Islet of Langerhans (tissue), 1 donor: Measurements from ENCODE around the gene STARD5.

Source experiments
- FAIRE-seq: peaks from one replicate; lab custom pipeline; 2011; peaks lifted over from hg19 to GRCh38; lab: Jason Lieb, UNC

The STARD5 gene

DNA sequence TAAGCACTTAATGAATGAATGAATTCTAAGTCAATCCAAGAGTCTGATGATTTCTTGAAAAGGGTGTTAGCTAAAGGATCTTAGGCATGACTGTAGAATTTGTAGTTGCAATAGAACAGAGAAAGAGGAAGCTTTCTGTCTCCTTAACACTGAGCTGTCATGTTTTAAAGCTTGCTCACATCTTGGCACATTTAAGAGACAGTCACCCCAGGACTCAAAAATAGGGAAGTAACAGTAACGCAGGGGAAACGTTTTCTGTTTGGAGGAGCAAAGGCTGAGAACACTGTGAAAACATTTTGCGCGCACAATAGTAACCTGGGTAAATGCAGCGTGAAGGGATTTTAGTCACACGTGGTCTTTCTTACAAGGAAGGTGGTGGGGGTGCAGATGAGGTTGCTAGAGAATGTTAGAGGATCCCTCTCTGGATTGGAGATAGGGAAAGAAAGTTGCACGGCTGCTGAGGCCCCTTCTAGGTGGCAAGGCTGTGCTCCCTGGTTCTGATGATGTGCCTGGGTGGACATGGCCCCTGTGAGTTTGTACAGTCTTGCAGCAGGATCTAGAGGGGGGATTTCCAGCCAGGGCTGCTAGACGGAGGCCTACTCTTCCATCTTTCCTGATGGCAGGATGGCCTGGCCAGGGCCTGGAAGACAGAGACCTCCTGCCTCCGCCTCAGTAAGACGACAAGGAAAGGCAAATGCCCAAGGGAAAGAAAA lies 12.0 kb downstream of the STARD5 start:
- FAIRE-seq: no peak

DNA sequence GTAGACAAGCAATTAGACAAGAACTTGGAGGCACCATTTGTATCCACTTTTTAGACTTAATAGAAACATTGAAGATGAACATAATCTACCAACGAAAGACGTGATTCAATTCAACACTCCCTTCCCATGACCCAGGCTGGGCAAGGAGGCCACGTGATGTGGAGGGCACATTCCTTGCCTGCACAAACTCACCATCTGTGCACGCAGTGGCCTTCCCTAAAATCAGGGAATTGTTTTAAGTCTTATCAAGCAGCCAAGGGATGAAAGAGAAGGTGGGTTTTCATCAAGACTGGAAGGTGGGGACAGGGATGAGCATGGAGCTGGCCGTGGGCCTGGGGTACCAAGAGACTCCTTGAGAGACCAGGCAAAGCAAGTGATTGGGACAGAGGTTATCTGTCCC lies 13.5 kb downstream of the STARD5 start:
- FAIRE-seq: no peak

DNA sequence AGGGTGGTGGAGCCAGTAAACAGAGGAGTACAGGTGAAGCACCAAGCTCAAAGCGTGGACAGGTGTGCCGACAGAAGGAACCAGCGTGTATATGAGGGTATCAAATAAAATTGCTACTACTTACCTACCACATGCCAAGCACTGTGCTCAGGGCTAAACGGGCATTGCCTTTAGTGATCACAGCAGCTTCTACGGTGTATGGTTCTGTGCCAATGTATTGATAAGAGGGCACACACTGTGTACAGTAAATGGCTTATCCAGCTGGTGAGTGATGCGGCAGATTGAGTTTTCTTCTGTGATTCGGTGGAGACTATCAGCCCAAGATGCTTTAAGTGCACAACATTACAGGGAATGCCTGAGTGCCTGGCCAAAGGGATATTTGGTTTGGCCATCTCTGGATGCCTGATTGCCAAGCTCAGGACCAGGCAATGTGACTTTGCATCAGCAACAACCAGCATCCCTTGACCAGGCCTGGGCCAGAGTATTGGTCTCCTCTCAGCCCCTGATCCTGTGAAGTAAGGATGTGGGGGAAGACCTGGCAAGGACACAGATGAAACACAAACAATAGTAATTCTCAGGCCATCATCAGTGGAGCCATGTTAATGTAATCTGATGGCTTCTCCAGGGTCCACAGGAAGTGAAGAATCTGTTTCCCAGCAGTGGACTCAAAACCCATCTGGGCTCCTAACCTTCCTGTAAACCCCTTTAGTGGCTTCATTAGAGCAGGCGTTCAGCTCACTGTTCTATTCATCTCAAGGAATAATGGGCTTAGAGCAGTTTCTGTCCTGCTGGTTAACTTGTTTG lies 14.1 kb downstream of the STARD5 start:
- no peak for FAIRE-seq

DNA sequence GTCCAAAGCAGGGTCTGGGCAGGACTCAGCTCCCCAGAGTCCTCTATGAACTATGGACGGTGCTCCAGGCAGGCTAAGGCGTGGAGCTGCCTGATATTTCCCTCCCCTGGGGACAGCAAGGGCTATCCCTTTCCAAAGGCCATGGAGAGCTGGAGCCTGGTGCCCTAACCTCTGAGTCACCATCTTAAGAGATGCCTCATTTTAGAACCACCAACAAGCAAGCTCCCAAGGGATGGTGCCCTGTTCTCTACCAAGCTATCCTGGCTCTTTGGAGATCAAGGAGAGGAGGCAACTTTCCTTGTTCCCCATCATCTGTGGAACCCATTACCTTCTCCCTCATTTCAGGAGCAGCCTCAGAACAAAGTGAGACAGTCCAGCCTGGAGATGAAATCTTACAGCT lies 15.7 kb downstream of the STARD5 start:
- no peak for FAIRE-seq

DNA sequence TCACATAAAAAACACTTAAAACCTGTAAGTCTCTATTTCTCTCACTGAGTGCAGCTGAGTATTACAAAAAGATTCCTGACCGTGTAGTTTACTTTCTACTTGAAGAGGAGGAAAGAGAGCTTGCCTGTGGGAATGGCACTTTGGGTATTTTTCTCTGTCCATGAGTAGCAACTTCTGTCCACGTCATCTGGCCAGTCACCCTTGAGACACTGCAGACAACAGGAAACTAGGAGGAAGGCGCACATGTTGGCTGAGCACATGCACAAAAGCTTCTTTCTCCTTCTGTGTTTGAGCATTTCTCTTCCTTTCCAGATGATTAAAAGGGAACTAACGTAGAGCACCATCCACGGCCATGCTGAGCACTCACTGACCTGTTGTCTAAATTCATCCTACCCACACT lies 19.7 kb downstream of the STARD5 start:
- FAIRE-seq: no peak

DNA sequence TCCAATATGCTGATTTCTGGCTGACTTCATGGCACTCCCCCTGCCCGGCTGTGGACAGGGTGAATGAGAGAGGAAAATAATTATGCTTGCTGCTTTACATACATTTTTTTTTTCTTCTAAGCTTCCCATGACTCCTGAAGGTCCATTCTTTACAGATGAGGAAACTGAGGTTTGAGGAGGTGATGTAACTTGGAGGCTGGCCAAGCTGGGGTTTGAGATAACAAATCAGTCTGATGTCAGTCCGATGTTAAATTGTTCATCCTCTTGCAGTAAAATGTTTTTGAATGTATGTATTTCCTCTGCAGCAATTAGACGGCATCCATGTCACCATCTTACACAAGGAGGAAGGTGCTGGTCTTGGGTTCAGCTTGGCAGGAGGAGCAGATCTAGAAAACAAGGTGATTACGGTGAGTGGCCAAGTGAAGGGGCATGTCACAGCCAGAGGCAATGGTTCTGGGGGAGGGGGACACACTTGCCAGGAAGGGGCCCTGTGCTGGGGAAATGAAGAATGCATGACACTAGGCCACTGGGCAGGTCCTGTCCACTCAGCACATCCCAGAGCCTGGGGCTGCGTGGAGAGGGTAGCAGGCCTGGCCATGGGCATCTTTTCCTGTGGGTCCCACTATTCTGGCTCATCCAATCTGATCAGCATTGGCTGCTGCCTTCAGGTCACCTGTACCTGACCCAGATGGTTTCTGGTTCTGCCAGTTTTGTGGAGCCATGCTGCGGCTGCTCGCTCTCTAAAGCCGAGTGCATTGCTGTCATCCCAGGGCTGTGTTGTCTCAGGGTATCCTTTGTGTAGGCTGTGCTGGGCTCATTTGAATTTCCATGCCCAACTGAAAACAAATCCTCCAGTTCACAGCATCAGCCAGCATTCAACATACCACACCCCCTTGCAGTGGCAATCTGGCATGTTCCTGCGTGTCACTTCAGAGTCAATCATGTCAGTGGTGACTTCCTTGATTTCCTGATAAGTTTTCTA lies 20.4 kb downstream of the STARD5 start:
- FAIRE-seq: no peak

DNA sequence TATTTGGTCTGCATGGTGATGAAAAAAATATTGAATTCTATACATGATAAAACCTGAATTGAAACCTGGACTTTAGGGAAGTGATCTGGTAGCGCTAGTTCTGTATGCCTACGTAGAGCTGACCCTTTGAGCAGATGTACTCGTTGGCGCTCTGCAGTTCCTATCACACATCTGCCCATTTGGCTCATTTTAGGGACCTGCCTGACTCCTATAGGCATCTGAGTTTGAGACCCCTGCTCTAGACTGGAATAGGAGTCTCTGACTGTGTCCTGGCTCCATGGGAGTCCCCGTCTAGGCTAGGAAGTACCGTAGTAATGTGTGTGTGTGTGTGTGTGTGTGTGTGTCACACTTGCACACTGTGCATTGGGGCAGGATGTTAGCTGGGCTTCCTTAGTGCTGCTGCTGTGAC lies 21.2 kb downstream of the STARD5 start:
- FAIRE-seq: no peak

DNA sequence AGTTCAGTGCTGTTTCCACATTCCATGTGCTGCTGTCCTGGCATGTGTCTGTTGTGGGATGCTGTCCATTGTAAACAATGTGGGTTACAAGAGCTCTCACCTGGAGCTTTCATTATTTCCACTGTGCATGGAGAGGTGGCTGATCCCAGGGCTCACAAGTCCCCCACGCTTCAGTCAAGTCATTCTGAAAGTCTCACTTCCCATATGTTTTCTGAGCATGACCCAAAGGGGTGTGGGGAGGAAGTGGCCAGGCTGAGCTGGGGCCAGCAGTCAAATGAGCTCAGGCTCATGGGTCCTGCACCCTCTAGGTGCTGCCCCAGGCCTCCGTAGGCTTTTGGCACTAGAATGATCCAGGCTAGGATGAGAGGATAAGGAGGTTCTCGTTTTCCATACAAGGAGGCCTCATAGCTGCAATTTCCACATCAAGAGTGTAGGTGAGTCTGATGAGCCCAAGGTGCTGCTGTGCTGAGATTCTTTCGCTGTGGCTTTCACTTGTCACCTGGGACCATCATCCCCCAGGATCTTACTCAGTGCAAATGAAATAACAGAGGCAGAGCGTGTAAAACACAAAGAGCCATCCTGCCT lies 22.0 kb downstream of the STARD5 start:
- no peak for FAIRE-seq

DNA sequence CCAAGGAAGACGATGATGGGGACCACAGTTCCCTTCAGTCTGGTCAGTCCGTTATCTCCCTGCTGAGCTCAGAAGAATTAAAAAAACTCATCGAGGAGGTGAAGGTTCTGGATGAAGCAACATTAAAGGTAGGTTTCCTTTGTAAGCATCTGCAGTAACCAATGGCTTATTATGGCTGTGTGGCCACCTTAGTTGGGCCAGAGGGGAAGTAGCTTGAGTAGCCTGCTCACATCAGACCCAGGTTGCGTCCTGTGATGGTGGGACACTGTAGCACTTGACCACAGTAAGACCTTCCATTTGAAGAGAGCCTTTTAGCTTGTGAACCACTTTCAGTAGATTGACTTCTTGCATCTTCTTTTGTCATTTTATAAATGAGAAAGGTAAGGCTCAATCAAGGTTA lies 22.6 kb downstream of the STARD5 start:
- no peak for FAIRE-seq

DNA sequence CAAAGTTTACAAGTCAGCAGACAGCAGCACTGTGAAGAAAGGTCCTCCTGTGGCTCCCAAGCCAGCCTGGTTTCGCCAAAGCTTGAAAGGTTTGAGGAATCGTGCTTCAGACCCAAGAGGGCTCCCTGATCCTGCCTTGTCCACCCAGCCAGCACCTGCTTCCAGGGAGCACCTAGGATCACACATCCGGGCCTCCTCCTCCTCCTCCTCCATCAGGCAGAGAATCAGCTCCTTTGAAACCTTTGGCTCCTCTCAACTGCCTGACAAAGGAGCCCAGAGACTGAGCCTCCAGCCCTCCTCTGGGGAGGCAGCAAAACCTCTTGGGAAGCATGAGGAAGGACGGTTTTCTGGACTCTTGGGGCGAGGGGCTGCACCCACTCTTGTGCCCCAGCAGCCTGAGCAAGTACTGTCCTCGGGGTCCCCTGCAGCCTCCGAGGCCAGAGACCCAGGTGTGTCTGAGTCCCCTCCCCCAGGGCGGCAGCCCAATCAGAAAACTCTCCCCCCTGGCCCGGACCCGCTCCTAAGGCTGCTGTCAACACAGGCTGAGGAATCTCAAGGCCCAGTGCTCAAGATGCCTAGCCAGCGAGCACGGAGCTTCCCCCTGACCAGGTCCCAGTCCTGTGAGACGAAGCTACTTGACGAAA lies 24.2 kb downstream of the STARD5 start:
- FAIRE-seq: no peak

DNA sequence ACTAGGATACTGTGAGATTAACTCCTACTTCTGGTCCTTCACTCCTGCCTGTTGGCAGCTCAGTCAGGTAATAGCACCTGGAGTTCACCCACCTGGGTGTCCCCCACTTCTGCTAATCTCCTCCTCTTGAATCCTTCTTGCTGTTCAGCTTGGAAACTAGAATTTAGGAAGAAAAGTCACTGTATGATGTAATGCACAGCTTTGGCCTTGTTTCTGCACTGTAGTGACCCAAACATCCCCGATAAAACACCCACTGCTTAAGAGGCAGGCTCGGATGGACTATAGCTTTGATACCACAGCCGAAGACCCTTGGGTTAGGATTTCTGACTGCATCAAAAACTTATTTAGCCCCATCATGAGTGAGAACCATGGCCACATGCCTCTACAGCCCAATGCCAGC lies 24.8 kb downstream of the STARD5 start:
- no peak for FAIRE-seq

DNA sequence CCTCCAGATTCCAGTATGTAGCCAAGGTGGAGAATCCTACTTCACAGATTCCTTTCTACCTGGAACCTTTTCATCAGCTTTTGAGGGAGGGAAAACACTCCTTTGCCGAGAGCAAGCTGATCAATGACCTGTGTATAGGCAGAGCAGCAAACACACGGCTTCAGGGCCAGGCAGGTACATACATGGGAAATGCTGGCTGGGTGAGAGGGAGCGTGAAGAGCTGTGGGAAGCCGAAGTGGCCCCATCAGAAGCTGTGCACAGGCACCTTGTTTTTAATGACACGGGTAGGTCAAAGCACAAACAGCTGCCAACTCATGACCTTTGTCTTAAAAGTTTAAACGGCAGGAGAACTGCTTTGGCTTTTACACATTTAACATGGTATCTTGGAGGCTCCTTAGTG lies 25.3 kb downstream of the STARD5 start:
- no peak for FAIRE-seq

DNA sequence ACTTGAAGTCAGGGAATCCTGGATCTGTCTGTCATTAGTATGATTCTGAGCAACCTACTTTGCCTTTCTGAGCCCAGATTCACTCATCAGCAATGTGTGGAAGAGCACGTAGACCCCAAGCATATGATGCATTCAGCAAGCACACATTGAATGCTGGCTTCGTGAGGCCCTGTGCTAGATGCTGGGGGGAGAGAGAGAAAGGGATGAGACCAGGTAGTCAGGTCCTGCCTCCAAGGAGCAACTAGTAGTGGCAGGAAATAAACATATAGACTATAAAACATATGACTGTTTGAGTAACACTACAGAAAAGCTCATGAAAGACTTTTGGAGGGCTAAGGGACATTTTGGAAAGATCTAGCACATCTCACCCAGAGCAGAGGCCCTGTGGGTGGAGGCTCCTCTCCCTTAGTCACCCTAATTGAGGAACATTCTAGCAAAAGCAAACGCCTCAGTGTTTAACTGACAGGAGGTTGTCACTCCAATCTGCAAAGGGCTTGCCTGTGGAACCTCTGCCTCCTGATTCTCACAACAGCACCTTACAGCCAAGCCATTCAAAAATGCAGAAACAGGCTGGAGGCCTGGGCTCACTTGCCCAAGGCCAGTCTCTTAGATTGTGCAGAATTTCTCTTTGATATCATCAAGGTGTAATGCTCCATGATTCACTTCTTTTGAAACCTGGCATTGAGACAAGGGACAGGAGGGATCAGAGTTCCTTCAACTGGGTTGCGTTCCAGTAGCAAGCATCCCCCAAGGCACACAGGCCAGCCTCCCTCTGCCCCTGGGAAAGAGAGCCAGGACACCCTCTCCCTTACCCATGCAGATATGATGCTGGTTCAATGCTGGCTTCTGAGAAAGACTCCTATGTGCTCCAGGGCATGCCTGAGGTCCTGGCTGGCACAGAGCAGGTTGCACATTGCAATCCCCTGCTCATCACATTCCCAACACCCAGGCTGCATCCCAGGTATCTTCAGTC lies 26.1 kb downstream of the STARD5 start:
- FAIRE-seq: no peak

DNA sequence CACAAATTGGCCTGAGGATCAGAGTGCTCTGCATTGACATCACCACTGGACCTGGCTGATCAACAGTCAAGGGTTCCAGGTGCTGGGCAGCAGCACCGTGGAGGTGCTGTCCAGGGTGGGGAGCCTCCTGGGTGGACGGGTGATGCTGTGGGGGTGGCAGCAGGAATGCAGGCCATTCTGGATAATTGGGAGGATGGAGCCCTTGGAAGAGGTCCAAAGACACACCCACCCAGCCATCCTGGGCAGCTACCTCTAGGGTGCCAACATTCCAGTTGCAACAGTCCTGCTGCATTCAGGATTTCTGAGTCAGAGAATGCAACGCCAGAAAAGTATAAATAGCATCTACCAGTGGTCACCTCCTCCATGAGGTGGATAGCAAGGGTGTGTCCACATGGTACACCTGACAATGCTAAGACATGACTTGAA lies 26.8 kb downstream of the STARD5 start:
- no peak for FAIRE-seq

DNA sequence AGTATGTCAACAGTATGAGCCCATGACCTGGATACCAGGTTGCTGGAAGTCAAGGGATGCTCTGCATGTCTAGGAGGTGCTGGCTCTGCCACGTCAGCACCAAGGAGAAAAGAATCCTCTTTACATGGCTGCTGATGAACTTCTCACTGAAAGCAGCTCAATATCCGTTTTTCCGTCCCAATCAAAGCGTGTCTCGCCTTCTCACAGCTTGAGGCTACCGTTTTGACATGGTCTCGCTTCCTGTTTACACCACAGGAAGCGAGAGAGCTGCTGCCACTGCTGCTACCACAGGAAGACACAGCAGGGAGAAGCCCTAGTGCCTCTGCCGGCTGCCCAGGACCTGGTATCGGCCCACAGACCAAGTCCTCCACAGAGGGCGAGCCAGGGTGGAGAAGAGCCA lies 27.3 kb downstream of the STARD5 start:
- FAIRE-seq: no peak

DNA sequence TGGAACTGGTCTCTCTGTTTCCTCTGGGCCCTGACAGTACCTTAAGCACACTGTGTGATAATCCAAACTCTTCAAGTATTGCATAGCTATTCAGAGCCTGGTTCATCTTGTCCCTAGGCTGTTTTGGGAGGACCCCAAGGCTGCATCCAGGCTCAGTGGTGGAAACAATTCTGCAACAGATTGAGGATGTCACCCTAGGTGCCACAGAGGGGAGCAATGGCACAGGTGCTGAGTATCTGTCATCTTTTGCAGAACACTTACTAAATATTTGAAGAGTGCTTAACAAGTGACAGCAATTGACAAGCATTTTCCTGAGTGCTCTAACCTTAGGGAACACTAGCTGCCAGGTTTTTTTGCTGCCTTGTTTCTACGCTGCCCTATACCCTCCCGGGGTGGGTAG lies 27.8 kb downstream of the STARD5 start:
- no peak for FAIRE-seq

DNA sequence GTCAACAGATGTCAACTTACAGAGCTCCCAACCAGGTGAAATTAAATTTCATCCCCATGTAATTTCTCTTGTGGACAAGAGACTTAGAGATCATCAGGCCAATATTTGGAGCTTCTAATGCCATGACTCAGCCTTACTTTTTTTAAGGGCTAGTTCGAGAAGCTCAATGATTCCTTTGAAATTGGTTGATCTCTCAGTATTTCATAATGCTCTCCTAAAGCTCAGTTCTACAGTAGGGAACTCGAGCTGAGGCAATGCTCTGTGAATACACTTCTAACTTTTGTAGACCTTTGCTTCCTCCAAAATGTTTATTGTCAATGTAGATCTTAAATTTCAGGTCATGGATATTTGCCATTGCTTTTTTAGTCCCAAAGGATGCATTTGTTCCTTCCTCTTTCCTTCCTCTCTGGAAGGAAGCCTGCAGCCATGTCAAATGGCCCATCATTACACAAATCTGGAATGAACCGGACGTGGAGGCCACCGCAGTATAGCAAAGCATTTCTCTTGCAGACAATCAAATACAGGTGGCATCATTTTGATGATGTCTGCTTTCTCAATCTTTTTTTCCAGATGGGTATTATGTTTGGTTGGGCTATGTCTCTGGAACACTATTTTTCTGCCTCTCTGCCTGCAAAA lies 28.3 kb downstream of the STARD5 start:
- no peak for FAIRE-seq

DNA sequence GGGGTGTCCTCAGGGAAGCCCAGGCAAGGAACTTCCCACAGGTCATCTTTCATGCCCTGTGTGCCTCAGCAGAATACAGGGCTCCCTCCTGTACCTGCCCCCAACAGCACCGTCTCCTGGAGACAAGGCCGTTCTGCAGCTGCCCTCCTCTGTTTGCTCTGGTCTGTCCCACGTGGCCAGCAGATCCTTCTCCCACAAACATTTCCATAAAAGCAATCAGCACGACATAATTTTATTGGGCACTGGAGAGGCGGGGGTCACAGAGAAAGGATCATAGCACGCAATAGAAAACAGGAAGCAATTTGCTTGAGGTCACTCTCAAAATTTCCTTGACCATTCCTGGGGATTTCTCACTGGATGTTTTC lies 29.4 kb downstream of the STARD5 start:
- no peak for FAIRE-seq

DNA sequence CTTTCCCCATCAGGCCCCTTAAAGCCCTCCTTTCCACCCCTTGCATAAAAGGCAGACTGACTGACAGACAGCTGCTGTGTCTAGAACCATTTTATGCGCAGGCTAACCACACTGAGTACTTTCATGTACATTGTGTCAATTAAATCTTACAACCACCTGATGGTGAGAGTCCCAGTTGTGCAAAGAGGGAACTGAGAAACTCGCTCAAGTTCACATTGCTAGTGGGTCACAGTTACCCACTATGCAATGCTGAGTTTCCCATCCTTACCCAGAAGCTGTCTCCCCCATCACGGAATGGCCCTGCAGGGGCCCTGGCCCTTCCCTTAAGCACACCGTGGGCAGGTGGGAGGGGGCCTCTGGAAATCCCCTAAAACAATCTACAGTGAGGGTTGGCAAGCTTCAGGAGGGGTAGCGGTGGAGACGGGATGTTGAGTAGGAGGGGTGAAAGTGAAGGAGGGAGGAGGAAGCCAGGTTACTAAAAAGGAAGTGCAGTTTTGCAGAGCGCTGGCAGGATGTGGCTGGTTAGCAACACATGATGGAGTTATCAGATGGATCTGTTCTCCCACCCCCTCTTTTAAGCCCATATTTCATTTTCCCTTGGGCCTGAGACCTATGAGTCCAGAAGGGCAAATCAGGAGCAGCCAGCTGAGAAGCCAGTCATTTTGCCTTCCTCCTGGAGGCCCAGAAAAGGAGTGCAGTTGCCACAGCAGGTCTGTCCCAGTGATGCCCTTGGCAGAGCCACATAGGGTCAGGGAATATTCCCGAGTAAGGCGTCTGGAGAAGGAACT lies 30.0 kb downstream of the STARD5 start:
- no peak for FAIRE-seq
